SK-N-SH (cell line): Measurements from ENCODE around the gene LRRC27. TPM values are rescaled to one million over a fixed set of nuclear protein-coding genes. Genes with fewer than 3 reads are reported as not detected.

Source experiments
- CTCF ChIA-PET: fragments of 300-600, 350-600 bp; formaldehyde crosslinking; extraction: SDS; loops from one replicate; lab custom pipeline; 2021; lab: Yijun Ruan, JAX
- POLR2A ChIA-PET: fragments of 350-600 bp; sonication (Branson Sonifier 250); formaldehyde crosslinking; extraction: SDS; loops from one replicate; lab custom pipeline; 2020; ENCODE audit warnings: antibody characterized with exemption, inconsistent platforms; lab: Yijun Ruan, JAX
- DNase-seq: peaks from one replicate; pipeline ENCODE4 v3.0.0; 2012
- H2AFZ ChIP-seq: fragments of 200-600 bp; sonication (generic); 2 replicates; pipeline ENCODE4 v1.8.1; 2016; ENCODE audit warnings: antibody characterized with exemption, mild to moderate bottlenecking, low read depth
- H3F3A ChIP-seq: fragments of 200-600 bp; sonication (generic); replicated peaks from 2 replicates; pipeline ENCODE3; 2016; ENCODE audit warnings: antibody characterized with exemption, mild to moderate bottlenecking; ENCODE audit not compliant: insufficient read depth
- H3K27ac ChIP-seq, 2 experiments: fragments of 200-500 bp in 1 of 2; fragments of 200-600 bp in 1 of 2; sonication (Bioruptor generic) in 1 of 2; sonication (generic), shearing (Covaris generic) in 1 of 2; 2 replicates each; pipeline versions ENCODE4 v1.5.1 to v1.6.1; 2014 to 2016; ENCODE audit warnings: low read depth in 2 of 2, inconsistent platforms in 1 of 2, low read length in 1 of 2, mild to moderate bottlenecking in 1 of 2, mixed read lengths in 1 of 2
- H3K27me3 ChIP-seq: fragments of 200-600 bp; sonication (generic), shearing (Covaris generic); 2 replicates; pipeline ENCODE4 v1.6.1; 2016; ENCODE audit warnings: mixed run types; ENCODE audit not compliant: insufficient read depth
- H3K36me3 ChIP-seq, 2 experiments: fragments of 200-500 bp in 1 of 2; fragments of 200-600 bp in 1 of 2; sonication (Bioruptor generic) in 1 of 2; sonication (generic) in 1 of 2; replicated peaks in 1 of 2; 2 replicates each; pipeline versions ENCODE3 to v1.5.1; 2014 to 2016; ENCODE audit warnings: low read length in 1 of 2, mild to moderate bottlenecking in 1 of 2; ENCODE audit not compliant: insufficient read depth in 2 of 2, control insufficient read depth in 1 of 2
- H3K4me1 ChIP-seq, 2 experiments: fragments of 200-500 bp in 1 of 2; fragments of 200-600 bp in 1 of 2; sonication (Bioruptor generic) in 1 of 2; sonication (generic), shearing (Covaris generic) in 1 of 2; 2 replicates each; pipeline versions ENCODE4 v1.5.1 to v1.6.1; 2014 to 2016; ENCODE audit warnings: low read depth in 1 of 2, low read length in 1 of 2, mixed run types in 1 of 2; ENCODE audit not compliant: insufficient read depth in 2 of 2, control insufficient read depth in 1 of 2
- H3K4me2 ChIP-seq: fragments of 200-600 bp; sonication (generic), shearing (Covaris generic); 2 replicates; pipeline ENCODE4 v1.6.1; 2017; ENCODE audit warnings: mixed run types
- H3K4me3 ChIP-seq, 2 experiments: fragments of 200-500 bp in 1 of 2; fragments of 200-600 bp in 1 of 2; sonication (Bioruptor generic) in 1 of 2; sonication (generic), shearing (Covaris generic) in 1 of 2; 2 replicates each; pipeline versions ENCODE4 v1.5.1 to v1.8.1; 2014 to 2016; ENCODE audit warnings: low read depth in 2 of 2, inconsistent platforms in 1 of 2, low read length in 1 of 2, mild to moderate bottlenecking in 1 of 2, mixed read lengths in 1 of 2, moderate library complexity in 1 of 2
- H3K79me2 ChIP-seq: fragments of 200-600 bp; sonication (generic); 2 replicates; pipeline ENCODE4 v1.8.1; 2017; ENCODE audit warnings: mild to moderate bottlenecking; ENCODE audit not compliant: insufficient read depth
- H3K9ac ChIP-seq: fragments of 200-600 bp; sonication (generic); 2 replicates; pipeline ENCODE4 v1.6.1; 2017; ENCODE audit warnings: mixed run types
- H3K9me2 ChIP-seq: fragments of 200-600 bp; sonication (generic); 2 replicates; pipeline ENCODE4 v1.6.1; 2017; ENCODE audit warnings: mixed run types
- H3K9me3 ChIP-seq: fragments of 200-600 bp; sonication (generic); 2 replicates; pipeline ENCODE4 v1.6.1; 2017; ENCODE audit warnings: mixed run types, mild to moderate bottlenecking, moderate library complexity
- H4K20me1 ChIP-seq: fragments of 200-600 bp; sonication (generic); 2 replicates; pipeline ENCODE4 v1.6.1; 2017; ENCODE audit warnings: mild to moderate bottlenecking, mixed run types; ENCODE audit not compliant: insufficient read depth
- CHD2 ChIP-seq: fragments of 150-350 bp; IDR thresholded peaks from 2 replicates; pipeline ENCODE4 v1.6.1; 2018; ENCODE audit warnings: low read length; ENCODE audit not compliant: partially characterized antibody
- ELF1 ChIP-seq: IDR thresholded peaks from 2 replicates; pipeline ENCODE4 v1.4.0; 2012
- EZH2phosphoT487 ChIP-seq: fragments of 200-600 bp; sonication (generic); IDR thresholded peaks from 2 replicates; pipeline ENCODE4 v1.6.1; 2017; ENCODE audit warnings: low read depth, mixed run types, mild to moderate bottlenecking, antibody characterized with exemption, moderate library complexity, borderline replicate concordance
- FOXJ3 ChIP-seq: sonication (generic); formaldehyde crosslinking; IDR thresholded peaks from 2 replicates; pipeline ENCODE4 v1.5.1; 2020; ENCODE audit warnings: mild to moderate bottlenecking, missing genetic modification reagents
- GABPA ChIP-seq: IDR thresholded peaks from 2 replicates; pipeline ENCODE4 v1.4.0; 2012; ENCODE audit warnings: low read depth, mild to moderate bottlenecking
- GATA2 ChIP-seq: sonication (generic); formaldehyde crosslinking; IDR thresholded peaks from 2 replicates; pipeline ENCODE4 v1.5.0; 2020; ENCODE audit warnings: mild to moderate bottlenecking, missing genetic modification reagents
- MXI1 ChIP-seq: IDR thresholded peaks from 2 replicates; pipeline ENCODE4 v1.6.1; 2012; ENCODE audit warnings: mild to moderate bottlenecking, low read depth, low read length, improper control_type of control experiment
- NRF1 ChIP-seq: IDR thresholded peaks from 2 replicates; pipeline ENCODE4 v1.6.1; 2012; ENCODE audit warnings: low read depth, mild to moderate bottlenecking, low read length
- RFX5 ChIP-seq: IDR thresholded peaks from 2 replicates; pipeline ENCODE4 v1.6.1; 2012; ENCODE audit warnings: mild to moderate bottlenecking, improper control_type of control experiment, low read length
- RXRA ChIP-seq: IDR thresholded peaks from 2 replicates; pipeline ENCODE4 v1.4.0; 2012; ENCODE audit warnings: low read depth, mild to moderate bottlenecking, borderline replicate concordance
- SIN3A ChIP-seq: IDR thresholded peaks from 2 replicates; pipeline ENCODE4 v1.6.1; 2012; ENCODE audit warnings: low read depth, mild to moderate bottlenecking, low read length, moderate library complexity, borderline replicate concordance
- SMC3 ChIP-seq: IDR thresholded peaks from 2 replicates; pipeline ENCODE4 v1.6.1; 2012; ENCODE audit warnings: low read depth, low read length, improper control_type of control experiment
- TCF12 ChIP-seq: IDR thresholded peaks from 2 replicates; pipeline ENCODE4 v1.4.0; 2012
- YY1 ChIP-seq: IDR thresholded peaks from 2 replicates; pipeline ENCODE4 v1.4.0; 2012; ENCODE audit warnings: low read depth, mild to moderate bottlenecking
- WGBS: methylation state at CpG from one replicate; pipeline ENCODE4 v1.1.6; 2017; ENCODE audit warnings: low lambda C conversion rate; 5-methylcytosine and 5-hydroxymethylcytosine counted together
- polyA plus RNA-seq, 3 experiments: library from polyadenylated mRNA; depleted of rRNA; stranded (reverse); fragments of >200 nt; gene quantifications; 2 replicates each; pipeline ENCODE4 v1.2.3, GENCODE V29; 2012
- TF ChIP-seq, protein P1 (sequence below): fragments of 150-350 bp; IDR thresholded peaks from 2 replicates; pipeline ENCODE4 v1.6.1; 2016; ENCODE audit warnings: mild to moderate bottlenecking, low read depth, low read length
- TF ChIP-seq, protein P2 (sequence below): IDR thresholded peaks from 2 replicates; pipeline ENCODE4 v1.4.0; 2012; ENCODE audit warnings: low read depth
- TF ChIP-seq, protein P3 (sequence below): IDR thresholded peaks from 2 replicates; pipeline ENCODE4 v1.4.0; 2012; ENCODE audit warnings: low read depth, borderline replicate concordance
- TF ChIP-seq, protein P4 (sequence below): IDR thresholded peaks from 2 replicates; pipeline ENCODE4 v1.6.1; 2012; ENCODE audit warnings: mild to moderate bottlenecking, low read depth, low read length, moderate library complexity

Gene LRRC27
- polyA plus RNA-seq, 1 of the 3 experiments (the other 2 are of a cell fraction), result 10.0 TPM

DNA sequence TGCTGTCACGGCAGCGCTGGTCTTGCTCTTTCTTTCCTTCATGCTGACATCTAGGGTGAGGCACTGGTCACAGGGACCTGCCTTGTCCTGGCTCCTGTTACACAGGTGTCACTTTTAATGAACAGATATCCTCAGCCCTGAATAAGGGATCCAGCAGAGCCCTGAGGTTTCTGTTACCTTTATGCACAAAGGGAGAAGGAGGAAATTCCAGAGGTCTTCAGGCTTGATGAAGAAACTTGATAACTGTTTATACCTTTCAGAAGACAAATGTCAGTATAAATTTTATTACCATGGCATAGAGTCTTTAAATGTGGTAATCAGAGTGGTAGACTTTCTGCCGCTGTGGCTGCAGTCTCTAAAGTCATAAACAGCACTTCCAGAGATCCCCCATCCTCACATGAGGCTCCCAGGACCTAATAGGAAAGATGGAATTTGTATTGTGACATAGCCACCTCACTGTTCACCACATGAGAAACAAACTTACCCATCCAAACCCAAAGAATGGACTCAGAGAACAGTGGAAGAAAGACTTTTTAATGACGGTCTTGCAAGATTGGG lies 2.7 kb downstream of the LRRC27 start:
- no peaks in the 10 kb centered on the region for H3K9me3 ChIP-seq
- H3K79me2 ChIP-seq, result peaks cover 28% of the 10 kb centered on the region
- no peak overlapping the region for H3K4me3 ChIP-seq
- TF ChIP-seq FOXJ3, result no peak
- TF ChIP-seq EZH2phosphoT487, result no peak
- no peak for TF ChIP-seq CHD2
- TF ChIP-seq, protein P1, sequence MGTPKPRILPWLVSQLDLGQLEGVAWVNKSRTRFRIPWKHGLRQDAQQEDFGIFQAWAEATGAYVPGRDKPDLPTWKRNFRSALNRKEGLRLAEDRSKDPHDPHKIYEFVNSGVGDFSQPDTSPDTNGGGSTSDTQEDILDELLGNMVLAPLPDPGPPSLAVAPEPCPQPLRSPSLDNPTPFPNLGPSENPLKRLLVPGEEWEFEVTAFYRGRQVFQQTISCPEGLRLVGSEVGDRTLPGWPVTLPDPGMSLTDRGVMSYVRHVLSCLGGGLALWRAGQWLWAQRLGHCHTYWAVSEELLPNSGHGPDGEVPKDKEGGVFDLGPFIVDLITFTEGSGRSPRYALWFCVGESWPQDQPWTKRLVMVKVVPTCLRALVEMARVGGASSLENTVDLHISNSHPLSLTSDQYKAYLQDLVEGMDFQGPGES, result no peak
- TF ChIP-seq, protein P2, sequence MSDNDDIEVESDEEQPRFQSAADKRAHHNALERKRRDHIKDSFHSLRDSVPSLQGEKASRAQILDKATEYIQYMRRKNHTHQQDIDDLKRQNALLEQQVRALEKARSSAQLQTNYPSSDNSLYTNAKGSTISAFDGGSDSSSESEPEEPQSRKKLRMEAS, result no peak
- no peak for TF ChIP-seq RXRA
- no peak for TF ChIP-seq SIN3A
- no peak for TF ChIP-seq SMC3
- TF ChIP-seq GATA2 (CRISPR knock-in tag), result no peak
- TF ChIP-seq ELF1, result no peak
- no peak for TF ChIP-seq GABPA
- TF ChIP-seq RFX5, result no peak
- TF ChIP-seq MXI1, result no peak
- no peak for TF ChIP-seq TCF12
- POLR2A ChIA-PET, result no interaction called here
- peaks cover 20 to 28% of the 10 kb centered on the region in 2 experiments for H3K36me3 ChIP-seq
- no peak for DNase-seq
- WGBS, result 93% methylated on average over 4 of the region's 4 CpGs
- no peaks in the 10 kb centered on the region for H4K20me1 ChIP-seq
- no peak overlapping the region for H3K4me2 ChIP-seq
- H3K9me2 ChIP-seq, result no peaks in the 10 kb centered on the region
- H3K27ac ChIP-seq, result no peak overlapping the region
- peaks cover 0 to 19% of the 10 kb centered on the region in 2 experiments; a peak in 2 of 4 replicates for H3K4me1 ChIP-seq
- H3K27me3 ChIP-seq, result no peaks in the 10 kb centered on the region
- no peak overlapping the region for H3K9ac ChIP-seq
- H2AFZ ChIP-seq, result no peak overlapping the region
- no peaks in the 10 kb centered on the region for H3F3A ChIP-seq
- CTCF ChIA-PET, result no interaction called here

DNA sequence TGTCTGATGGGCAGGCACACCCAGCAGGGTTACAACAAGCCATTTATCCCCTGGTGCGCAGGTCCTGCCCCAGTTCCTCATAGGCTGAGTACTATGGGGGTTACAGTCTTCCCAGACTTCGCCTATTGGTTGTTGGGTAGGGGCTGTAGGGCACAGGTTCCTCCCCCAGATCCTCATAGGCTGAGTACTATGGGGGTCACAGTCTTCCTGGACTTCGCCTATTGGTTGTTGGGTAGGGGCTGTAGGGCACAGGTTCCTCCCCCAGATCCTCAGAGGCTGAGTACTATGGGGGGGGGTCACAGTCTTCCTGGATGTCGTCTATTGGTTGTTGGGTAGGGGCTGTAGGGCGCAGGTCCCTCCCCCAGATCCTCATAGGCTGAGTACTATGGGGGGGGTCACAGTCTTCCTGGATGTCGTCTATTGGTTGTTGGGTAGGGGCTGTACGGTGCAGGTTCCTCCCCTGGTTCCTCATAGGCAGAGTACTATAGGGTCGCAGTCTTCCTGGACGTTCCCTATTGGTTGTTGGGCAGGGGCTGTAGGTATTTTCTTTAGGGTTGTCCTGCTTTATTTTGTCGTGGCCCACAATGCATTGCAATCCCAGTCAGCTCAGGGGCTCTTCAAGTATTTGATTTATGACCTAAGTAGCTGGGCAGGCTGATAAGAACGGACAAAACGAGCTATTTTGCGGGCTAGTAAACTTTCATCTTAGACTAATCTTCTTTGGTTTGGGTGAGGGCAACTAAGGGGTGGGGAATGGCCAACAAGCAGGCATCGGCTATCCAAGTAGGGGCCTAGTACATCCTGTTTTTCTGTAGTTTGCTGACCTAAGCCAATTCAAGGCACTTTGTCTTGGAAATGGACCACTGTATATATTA lies 3.4 kb downstream of the LRRC27 start:
- Histone ChIP-seq H3K4me2 (no peak overlapping the region), H3K9me2 (no peaks in the 10 kb centered on the region), H3K27me3 (no peaks in the 10 kb centered on the region), H3F3A (no peaks in the 10 kb centered on the region), H3K79me2 (peaks cover 21% of the 10 kb centered on the region), H2AFZ (no peak overlapping the region), H3K9me3 (no peaks in the 10 kb centered on the region), H3K9ac (no peak overlapping the region), H3K4me3 (no peak overlapping the region), H3K4me1 (peaks cover 0 to 12% of the 10 kb centered on the region in 2 experiments; a peak in 2 of 4 replicates), H4K20me1 (no peaks in the 10 kb centered on the region), H3K36me3 (peaks cover 22 to 34% of the 10 kb centered on the region in 2 experiments)
- no peak for DNase-seq
- POLR2A ChIA-PET, result no interaction called here
- CTCF ChIA-PET, result interaction anchor here (0.6 to 1.2 kb wide), 2 partner anchors 71 to 118 kb away, joined by 3 read pairs; no protein-coding TSS in a partner anchor
- 90% methylated on average over 9 of the region's 14 CpGs for WGBS
- TF ChIP-seq, protein P3, sequence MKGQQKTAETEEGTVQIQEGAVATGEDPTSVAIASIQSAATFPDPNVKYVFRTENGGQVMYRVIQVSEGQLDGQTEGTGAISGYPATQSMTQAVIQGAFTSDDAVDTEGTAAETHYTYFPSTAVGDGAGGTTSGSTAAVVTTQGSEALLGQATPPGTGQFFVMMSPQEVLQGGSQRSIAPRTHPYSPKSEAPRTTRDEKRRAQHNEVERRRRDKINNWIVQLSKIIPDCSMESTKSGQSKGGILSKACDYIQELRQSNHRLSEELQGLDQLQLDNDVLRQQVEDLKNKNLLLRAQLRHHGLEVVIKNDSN, result no peak
- TF ChIP-seq, protein P1, result no peak
- TF ChIP-seq FOXJ3 (no peak), YY1 (no peak), NRF1 (no peak), MXI1 (no peak), GABPA (no peak), ELF1 (no peak), EZH2phosphoT487 (no peak)
- TF ChIP-seq, protein P2, result no peak
- TF ChIP-seq, protein P4, sequence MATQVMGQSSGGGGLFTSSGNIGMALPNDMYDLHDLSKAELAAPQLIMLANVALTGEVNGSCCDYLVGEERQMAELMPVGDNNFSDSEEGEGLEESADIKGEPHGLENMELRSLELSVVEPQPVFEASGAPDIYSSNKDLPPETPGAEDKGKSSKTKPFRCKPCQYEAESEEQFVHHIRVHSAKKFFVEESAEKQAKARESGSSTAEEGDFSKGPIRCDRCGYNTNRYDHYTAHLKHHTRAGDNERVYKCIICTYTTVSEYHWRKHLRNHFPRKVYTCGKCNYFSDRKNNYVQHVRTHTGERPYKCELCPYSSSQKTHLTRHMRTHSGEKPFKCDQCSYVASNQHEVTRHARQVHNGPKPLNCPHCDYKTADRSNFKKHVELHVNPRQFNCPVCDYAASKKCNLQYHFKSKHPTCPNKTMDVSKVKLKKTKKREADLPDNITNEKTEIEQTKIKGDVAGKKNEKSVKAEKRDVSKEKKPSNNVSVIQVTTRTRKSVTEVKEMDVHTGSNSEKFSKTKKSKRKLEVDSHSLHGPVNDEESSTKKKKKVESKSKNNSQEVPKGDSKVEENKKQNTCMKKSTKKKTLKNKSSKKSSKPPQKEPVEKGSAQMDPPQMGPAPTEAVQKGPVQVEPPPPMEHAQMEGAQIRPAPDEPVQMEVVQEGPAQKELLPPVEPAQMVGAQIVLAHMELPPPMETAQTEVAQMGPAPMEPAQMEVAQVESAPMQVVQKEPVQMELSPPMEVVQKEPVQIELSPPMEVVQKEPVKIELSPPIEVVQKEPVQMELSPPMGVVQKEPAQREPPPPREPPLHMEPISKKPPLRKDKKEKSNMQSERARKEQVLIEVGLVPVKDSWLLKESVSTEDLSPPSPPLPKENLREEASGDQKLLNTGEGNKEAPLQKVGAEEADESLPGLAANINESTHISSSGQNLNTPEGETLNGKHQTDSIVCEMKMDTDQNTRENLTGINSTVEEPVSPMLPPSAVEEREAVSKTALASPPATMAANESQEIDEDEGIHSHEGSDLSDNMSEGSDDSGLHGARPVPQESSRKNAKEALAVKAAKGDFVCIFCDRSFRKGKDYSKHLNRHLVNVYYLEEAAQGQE, result no peak
- TF ChIP-seq, all 33 proteins: peak for 0
- no peak overlapping the region for H3K27ac ChIP-seq
